ENCODE measurements around the gene TTN.

- no peak for TF ChIP-seq CTCF (IDR thresholded peaks at IDR 0.05; ENCODE audit: insufficient read depth, low read depth, low read length)
- no peak for TF ChIP-seq EZH2 (IDR thresholded peaks at IDR 0.05; ENCODE audit: insufficient read depth, low read length)
Measured at GRCh38 chr2:178579006-178579405, 228.2 kb downstream of the TTN start.
